GM21717 (cell line): ENCODE data around the gene ULBP1.
"Not testable (repeated sequence)": the region's sequence is repeated elsewhere in the genome, so short reads cannot be mapped to it uniquely, and the experiment has no call there.

Source experiments
- ATAC-seq: cut with Tn5 transposase; IDR thresholded peaks from one replicate; pipeline ENCODE4 v1.9.1; 2021; ENCODE audit warnings: mild to moderate bottlenecking, moderate library complexity; ENCODE audit not compliant: unreplicated experiment

Gene ULBP1

GRCh38 chr6:149963462-149964307 is at the start of gene ULBP1:
TSS of gene ULBP1 (plus strand) at chr6:149963943. CDS start at chr6:149964050, 107 bp downstream.
- ATAC-seq = no peak

GRCh38 chr6:149915970-149916865 is 47.5 kb upstream of the ULBP1 start:
- no peak for ATAC-seq

- ATAC-seq = no peak
Measured at GRCh38 chr6:149917679-149918078, 46.1 kb upstream of the ULBP1 start.

GRCh38 chr6:149918151-149918905 is 45.4 kb upstream of the ULBP1 start:
- no peak for ATAC-seq

GRCh38 chr6:149919126-149919833 is 44.5 kb upstream of the ULBP1 start:
- ATAC-seq = not testable (repeated sequence)

GRCh38 chr6:149919834-149920225 is 43.9 kb upstream of the ULBP1 start:
- ATAC-seq = no peak

GRCh38 chr6:149921361-149921760 is 42.4 kb upstream of the ULBP1 start:
- ATAC-seq = no peak

- ATAC-seq = not testable (repeated sequence)
Measured at GRCh38 chr6:149922091-149922490, 41.7 kb upstream of the ULBP1 start.

GRCh38 chr6:149922642-149923326 is 41.0 kb upstream of the ULBP1 start, which contains the start of gene RAET1G:
TSS of gene RAET1G (minus strand) at chr6:149923121. CDS start at chr6:149923010, 111 bp downstream.
- no peak for ATAC-seq

GRCh38 chr6:149923327-149923986 is 40.3 kb upstream of the ULBP1 start:
- ATAC-seq = no peak

GRCh38 chr6:149924206-149924932 is 39.4 kb upstream of the ULBP1 start:
- no peak for ATAC-seq

- ATAC-seq = no peak
Measured at GRCh38 chr6:149924933-149925252, 38.9 kb upstream of the ULBP1 start.

- no peak for ATAC-seq
Measured at GRCh38 chr6:149925253-149925973, 38.3 kb upstream of the ULBP1 start.

GRCh38 chr6:149925974-149926777 is 37.6 kb upstream of the ULBP1 start:
- peak; percentile 63 for ATAC-seq

- ATAC-seq = not testable (repeated sequence)
Measured at GRCh38 chr6:149927025-149927424, 36.7 kb upstream of the ULBP1 start.

- ATAC-seq = no peak
Measured at GRCh38 chr6:149929422-149929821, 34.3 kb upstream of the ULBP1 start.

- no peak for ATAC-seq
Measured at GRCh38 chr6:149931501-149931900, 32.2 kb upstream of the ULBP1 start.
